Caco-2 (cell line): ENCODE measurements around the gene LEPROT. TPM values are rescaled to one million over a fixed set of nuclear protein-coding genes. Genes with fewer than 3 reads are reported as not detected.

Experiments used
- total RNA-seq: library from RNA; stranded (reverse); gene quantifications from 2 replicates; pipeline ENCODE4 v1.2.3, GENCODE V29; 2022

The LEPROT gene
- total RNA-seq, 1 experiment from 2014 or later: 37.6 TPM

Other genes starting within 250 kb of the LEPROT start
- 4.0 and 6.2 TPM in 2 replicates for gene DNAJC6, start 111.1 kb upstream of the LEPROT start, total RNA-seq
- 1.5 and 1.9 TPM in 2 replicates for gene LEPR, start within 50 bp of the LEPROT start, total RNA-seq